Endometrial microvascular endothelial cells (primary cell): ENCODE measurements around the gene PPM1F. TPM values are rescaled to one million over a fixed set of nuclear protein-coding genes. Genes with fewer than 3 reads are reported as not detected.

Source experiments
- in situ Hi-C: cut with HindIII; loops from 2 replicates; pipeline ENCODE4 v1.10.0; 2017; ENCODE audit warnings: low sequenced_read_pairs, low pct_unique_long_range_greater_than_20kb; ENCODE audit errors: inconsistent ontology term
- total RNA-seq: library from RNA; depleted of rRNA; stranded (reverse); fragments of >200 nt; gene quantifications from one replicate; pipeline ENCODE4 v1.2.3, GENCODE V29; 2015; ENCODE audit errors: inconsistent ontology term

The PPM1F gene
- total RNA-seq, 1 donor from 2014 or later = 194 TPM

DNA sequence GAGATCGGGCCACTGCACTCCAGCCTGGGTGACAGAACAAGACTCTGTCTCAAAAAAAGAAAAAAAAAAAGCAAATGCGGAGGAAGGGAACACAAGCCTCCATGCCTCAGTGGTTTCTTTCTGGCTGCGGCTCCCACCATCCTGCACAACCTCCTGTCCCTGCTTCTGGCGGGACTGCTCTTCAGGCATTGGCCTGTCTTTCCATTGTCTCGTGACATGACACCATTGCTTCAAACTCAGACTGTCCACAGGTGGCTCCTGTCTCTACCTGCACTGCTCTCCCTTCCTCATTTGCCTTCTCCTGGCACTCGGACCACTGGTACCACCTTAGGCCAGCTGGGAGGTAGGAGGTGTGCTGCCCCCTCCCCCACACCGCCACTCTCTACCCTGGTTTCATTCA is 10.6 kb upstream of the PPM1F start:
- in situ Hi-C loops = no loop called here

DNA sequence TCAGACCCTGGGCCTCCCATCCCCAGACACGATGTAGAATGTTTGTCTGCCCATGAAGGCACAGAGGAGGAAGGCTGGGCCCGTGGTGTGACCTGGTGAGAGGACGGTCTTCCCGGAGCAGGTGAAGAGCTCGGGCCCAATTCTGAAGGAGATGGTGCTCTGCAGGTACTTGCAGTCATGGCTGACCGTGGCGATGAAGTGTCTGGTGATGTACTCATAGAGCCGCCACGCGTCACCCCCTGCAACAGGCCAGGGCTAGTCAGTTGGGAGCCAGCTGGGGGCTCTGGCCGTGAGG is 10.0 kb upstream of the PPM1F start:
- in situ Hi-C loops = no loop called here

DNA sequence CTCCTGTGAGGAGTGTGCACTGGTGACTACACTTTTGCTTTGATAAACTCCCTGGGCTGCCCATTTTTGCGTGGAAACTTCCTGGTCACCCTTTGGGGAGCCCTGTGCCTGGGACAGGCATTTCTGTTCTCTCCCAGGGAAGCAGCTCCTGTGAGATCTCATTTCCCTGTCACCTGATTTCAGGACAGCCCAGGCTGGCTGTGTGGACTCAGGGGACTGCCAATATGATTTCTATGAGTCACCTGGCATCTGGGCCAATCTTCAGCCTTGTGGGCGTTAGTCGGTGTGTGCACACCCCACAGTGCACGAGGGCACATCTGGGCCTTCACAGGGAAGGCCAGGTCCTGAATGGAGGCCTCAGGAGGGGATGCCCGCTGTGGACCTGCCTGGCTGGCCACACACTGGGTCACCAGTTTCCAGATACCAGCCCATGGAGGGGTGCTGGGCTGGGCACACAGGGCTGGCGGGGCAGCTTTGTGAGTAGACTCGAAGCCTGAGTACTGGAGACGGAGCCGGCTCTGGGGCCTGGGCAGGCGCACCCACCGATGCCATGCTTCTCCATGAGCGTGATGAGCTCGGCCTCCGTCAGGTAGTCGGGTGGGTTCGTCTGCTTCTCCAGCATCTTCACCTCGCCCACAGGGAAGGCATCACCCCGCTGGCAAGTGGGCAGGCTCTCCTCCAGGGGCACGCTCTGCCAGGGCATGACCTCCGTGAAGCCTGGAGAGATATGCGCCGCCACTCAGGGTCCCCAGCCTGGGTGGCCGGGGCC is 9.4 kb upstream of the PPM1F start:
- in situ Hi-C loops = no loop called here

DNA sequence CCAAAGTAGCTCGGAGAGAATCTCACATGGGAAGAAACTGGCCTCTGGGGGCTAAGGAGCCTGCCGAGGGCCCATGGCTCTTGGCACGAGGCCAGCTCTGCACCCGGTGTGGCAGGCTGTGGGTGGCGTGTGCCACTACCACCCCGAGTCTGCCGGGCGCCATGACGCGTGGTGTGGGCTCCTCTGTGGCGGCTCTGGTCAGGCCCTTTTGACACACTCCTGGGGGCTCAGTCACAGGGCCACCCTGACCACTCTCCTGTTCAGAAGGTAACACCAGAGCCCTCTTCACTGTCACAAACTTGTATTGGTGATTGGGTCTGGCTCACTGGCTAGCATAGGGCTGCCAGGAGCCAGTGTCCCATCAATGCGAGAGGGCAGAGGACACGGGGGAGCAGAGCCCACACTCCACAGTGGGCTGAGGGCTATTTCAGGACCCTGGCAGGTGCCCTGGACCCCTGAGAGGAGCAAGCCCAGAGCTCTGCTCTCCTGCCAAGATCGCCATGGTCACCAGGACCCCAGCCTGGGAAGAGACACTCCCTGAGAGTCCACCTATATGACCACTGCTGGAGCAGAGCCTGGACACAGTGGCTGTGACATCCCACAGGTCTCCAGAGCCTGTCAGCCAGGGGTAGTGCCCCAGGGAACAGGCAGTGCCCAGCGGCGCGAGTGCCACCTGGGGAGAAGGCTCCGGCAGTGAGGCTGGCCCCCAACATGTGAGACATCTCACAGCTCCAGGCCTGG is 8.6 kb upstream of the PPM1F start:
- in situ Hi-C loops = no loop called here

DNA sequence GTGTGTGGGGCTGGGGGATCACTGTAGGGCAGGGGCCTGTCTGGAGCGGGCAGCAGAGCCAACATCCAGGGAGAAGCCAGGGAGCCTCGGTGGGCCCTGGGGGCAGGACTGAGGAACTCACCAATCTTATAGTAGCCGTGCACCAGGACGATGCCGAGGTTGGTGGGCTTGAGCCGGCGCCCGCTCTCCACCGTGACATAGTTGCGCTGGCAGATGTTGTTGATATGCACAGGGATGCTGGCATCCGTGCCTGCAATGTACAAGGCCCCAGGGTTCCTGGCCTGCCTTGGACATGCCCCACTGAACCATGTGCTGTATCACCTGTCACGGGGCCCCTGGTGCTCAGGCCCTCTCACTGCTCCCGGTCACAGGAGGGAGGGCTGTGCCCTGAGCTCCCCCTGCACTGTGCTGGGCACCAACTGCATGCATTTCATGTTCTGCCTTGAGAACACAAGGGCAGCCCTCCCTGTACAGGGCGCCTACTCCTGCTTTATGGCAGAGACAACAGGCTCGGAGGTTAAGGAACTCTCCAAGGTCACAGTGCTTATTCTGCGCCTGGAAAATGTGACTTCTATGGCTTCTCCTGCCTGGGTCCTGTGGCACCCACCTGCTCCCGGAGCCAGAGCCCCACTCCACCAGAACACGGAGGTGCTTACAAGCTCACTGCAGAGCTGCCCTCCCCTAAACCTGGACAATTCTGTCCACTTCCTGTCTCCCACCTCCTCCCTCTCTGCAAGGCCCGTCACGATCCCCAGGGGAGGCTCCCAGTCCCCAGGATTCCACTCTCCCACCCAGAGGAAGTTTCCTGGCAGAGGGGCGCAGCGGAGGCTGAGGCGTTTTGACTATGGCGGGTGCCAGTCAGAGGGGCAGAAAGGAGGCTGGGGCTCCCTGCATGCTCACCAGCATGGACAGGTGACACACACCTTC is 7.8 kb upstream of the PPM1F start:
- in situ Hi-C loops = no loop called here

DNA sequence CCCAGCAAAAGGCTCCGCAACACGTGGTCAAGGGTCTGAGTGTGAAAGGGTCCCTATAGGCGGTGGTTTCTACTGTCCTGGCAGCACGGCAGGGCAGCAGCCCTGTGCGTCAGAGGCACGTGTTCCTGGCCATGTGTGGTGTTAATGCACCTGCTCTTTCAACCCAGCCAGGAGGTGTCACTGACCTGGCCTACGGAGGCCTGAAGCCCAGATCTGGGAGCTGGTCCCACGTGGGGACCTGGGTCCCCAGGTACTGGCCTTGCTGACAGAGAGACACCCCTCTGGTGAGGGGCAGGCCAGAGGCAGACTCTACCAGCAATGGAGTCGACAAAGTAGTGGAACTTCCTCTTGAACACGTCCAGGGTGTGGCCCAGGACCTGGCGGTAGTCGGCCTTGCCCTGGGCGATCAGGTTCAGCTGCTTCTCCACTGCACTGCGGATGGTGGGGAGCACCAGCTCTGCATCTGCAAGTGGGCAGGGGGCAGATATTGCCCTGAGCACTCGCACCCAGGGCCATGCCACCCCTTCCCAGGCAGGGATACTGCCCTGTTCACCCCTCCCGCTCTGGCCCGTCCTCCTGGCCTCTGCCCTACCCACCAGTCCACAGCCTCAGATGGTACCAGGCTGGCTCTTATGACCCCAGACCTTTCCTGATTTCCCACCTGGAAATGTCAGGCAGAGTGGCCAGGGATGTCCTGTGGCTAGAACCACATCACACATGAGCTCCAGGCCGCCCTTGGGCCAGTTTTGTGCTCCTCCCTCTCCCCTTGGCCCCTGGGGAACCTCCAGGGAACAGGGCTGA is 6.8 kb upstream of the PPM1F start:
- in situ Hi-C loops = no loop called here

DNA sequence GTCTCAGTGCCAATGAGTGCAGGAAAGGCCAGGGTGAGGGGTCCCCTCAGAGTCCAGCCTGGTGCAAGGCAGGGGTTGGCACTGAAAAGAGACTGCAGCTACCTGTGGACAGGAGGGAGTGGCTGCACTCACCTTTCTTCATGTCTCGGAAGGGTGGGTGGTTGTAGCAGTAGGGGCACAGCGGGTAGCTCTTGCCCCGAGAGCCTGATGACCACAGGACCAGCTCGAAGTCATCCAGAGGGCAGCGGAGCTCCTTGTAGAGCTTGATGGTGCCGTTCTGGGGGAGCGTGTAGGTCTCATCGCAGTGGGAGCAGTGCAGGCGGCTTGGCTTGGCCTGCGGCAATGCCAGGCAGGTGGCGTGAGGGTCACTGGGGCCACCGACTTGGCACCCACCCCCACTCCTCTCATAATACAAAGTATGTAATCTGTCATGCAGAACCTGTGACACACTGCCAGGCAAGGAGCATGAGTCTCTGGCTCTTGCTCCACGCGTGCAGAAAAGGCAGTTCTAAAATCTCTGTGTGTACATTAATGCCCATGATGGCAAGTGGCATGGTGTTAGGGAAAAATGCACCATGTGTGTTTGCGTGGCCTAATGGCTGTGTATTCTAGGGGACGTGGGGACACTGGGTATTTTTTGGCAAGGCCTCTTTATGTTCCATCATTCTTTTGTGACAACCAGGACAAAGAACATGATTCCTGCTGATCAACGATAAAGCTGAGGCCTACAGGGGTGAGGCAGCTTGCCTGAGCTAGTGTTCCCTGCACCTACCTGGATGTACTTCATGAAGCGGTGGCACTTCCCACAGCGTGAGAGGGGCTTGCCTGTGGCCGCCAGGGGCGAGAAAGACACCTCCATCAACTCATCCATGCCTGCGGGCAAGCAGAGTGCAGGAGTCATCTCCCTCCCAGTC is 6.0 kb upstream of the PPM1F start:
- in situ Hi-C loops = no loop called here

DNA sequence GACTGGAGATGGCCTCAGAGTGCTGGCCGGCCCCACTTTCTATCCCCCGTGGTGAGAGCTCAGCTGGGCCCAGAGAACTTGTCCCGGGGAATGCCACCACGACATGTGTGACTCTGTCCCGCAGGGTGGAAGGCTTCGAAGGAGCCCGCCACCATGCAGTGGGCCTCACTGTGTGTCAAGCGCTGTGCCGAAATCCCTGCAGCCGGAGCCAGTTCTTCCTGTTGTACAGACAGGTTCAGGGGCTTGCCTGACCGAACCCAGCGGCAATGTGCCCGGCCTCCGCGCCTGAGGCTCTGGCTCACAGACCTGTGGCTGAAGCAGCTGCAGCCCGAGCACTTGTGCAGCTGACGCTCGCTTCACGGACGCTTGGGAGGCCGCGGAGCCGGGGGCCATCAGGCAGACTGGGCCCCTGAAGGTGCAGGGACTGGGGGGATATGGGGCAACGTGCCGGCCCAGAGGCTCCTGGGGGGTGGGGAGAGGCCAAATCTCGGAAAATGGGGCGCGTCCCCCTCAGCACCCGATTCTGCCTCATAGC is 650 bp downstream of the PPM1F start:
- in situ Hi-C loops = no loop called here

DNA sequence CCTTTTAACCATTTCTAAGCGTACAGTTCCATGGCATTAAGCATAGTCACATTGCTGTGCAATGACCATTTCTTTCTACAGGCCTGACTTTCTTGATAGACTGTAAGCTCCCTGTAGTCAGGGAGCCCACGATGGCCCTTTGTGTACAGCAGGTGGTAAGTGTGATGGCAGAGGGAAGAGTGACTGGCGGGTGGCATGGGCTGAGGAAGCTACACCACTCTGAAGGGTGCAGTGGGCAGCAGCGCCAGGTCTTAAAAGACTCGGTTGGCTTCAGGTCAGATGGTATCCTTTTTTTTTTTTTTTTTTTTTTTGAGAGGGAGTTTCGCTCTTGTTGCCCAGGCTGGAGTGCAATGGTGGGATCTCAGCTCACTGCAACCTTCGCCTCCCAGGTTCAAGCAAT is 1.6 kb downstream of the PPM1F start:
- in situ Hi-C loops = no loop called here

DNA sequence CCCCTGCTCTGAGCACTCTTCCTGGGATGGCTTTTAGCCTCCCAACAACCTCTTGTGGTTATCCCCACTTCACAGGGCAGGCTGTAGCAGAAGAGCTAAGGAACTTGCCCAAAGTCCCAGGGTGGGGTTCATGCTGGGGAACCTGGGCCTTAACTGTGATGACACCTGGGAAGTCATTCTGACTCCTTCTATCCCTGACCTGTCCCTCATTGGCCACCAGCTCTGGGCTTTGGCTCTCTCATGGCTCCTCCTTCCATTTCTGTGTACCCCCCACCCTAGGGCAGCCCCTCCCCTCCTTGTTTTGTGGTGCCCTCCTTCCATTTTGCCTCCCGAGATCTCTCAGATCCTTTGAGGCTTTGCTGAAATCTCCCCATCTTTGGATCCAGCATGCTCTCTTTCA is 2.7 kb downstream of the PPM1F start:
- in situ Hi-C loops = loop anchor here (25.0 kb wide), 2 partner anchors 138 to 238 kb away; no protein-coding TSS in a partner anchor

DNA sequence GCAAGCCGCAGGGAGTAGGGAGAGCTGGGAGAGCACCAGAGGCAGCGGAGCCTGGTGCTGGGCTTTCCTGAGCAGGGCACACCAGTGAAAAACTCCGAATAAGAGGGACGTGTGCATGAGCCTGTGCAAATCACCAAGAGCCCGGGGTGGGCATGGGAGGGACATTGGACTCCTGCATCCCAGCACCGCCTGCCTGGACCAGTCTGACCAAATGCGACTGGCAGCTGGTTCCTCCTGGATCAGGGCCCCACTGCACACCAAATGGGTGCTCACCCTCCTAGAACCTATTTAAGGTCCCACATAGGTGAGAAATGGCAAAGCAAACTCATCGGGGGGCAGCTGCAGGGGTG is 3.1 kb downstream of the PPM1F start:
- in situ Hi-C loops = loop anchor here (25.0 kb wide), 2 partner anchors 137 to 237 kb away; no protein-coding TSS in a partner anchor

DNA sequence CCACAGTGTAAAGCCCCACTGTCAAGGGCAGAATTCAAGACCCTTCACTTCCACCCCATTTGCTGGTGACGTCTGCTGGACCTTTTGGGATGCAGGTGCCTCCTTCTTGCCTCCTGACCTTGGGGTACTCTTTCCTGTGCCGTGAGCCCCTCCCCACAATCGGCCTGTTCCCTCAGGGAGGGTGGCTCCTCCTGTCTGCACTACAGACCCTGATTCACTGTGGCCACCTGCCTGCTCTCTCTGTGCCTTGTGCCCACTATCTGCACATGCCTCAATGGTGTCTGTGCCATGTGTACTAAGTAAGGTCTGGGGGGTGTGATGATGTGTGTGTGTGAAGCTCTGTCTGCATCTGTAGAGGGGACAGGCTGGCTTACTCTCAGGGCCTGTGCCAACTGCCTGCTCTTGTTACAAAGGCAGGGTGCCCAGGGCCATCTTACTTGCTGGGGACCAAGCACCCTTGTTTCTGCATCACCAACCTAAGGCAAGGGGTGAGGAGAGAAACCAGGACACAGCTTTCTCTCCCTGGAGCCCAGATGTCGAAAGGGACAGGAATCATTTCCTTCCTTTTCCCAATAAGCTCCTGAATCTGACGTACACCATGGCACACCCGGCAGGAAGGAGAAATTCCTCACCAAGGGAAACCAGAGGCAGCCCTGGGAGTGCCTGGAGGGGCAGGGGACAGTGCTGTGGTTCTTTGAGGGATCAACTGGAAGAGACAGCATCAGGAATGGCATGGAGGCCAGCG is 3.7 kb downstream of the PPM1F start:
- in situ Hi-C loops = loop anchor here (25.0 kb wide), 2 partner anchors 137 to 237 kb away; no protein-coding TSS in a partner anchor

DNA sequence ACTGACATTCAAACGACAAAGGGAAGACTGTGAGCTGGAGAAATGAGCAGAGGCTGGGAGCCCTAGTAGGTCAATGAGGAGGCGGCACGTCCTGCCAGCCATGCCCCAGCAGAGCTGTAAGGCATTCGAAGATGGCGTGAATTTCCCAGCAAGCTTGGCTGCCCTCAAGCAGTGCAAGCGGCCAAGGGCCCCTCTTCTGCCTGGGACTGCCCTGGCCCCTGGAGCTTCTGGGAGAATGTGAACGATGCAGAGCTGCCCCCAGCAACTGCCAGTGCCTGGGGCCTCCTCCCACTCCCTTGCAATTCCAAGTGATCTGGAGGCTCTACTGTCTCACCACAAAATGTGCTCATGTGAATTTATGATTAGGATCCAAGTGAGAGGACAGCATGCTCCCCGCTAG is 4.3 kb downstream of the PPM1F start:
- in situ Hi-C loops = loop anchor here (25.0 kb wide), 2 partner anchors 136 to 236 kb away; no protein-coding TSS in a partner anchor

DNA sequence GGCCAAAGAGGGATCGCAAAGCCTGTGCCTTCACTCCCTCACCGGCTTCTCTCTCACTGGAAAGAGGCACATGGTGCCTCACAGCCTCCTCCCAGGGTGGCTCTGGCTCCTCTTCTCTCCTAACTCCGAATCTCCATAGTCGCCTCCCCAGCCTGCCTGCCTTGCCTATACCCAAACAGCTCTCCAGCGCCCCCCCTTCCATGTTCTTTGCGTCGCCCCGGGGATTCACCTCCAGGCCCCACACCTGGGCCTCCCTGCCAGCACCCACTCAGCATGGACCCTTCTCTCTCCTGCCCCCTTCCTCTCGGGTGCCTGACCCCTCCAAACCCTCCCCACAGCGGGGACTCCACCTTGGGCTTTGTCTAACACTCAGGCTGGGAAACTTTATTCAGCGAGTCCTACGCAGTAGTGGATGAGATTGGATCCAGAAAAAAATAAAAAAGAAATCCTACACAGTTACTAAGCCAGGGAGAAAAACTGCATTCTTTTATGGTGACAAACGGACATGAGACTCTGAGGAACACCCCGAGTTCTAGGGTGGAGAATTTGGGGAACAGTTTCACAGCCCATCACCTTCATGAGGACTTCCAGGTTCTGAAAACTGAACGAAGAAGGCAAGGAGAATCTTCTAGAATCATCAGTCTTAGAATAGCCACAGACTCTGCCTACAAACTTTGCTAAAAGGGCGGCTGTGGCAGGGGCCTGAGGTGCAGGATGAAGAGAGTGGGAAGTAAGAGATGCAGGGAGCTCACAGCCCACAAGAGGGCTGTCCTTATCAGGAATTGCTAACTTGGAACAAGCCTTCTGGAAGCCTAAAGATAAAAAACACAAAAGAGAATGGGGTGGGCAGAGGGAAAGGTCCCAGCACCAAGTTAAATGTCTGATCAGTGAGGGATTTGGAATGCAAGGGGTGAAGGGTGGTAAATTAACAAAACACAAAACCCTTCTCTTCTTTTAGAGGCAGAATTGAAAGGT is 5.3 kb downstream of the PPM1F start:
- in situ Hi-C loops = loop anchor here (25.0 kb wide), 2 partner anchors 135 to 235 kb away; no protein-coding TSS in a partner anchor

DNA sequence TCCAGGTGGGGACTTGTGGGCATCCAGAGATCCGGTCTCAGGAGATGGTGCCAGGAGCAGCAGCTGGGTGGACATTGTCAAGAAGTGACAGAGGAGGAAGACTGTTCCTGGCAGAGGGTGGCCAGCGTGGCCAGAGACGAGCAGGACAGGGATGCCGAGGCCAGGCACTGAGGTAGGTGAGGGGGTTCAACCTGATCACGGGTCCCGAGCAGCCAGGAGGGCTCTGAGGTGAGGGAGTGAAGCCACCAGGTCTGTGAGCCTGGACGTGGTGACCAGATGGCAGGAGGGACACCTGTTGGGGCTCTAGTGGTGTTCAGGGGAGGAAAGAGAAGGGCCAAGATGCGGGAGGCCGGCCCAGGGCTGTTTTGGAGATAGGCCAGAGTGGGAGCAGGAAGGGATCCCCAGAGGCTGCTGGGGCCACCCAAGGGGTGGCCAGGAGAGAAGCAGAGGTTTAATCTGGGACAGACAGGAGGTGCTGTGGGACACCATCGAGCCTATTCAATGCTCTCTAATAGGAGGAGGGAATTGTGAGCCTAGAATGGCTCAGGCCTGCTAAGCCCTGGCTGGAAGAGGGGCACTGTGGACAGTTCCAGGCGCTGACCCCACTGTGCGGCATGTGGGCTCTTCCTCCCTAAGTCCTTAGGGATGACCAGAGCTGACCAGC is 6.3 kb downstream of the PPM1F start:
- in situ Hi-C loops = loop anchor here (25.0 kb wide), 2 partner anchors 134 to 234 kb away; no protein-coding TSS in a partner anchor
